ENCODE measurements around the gene ACBD6.

DNA sequence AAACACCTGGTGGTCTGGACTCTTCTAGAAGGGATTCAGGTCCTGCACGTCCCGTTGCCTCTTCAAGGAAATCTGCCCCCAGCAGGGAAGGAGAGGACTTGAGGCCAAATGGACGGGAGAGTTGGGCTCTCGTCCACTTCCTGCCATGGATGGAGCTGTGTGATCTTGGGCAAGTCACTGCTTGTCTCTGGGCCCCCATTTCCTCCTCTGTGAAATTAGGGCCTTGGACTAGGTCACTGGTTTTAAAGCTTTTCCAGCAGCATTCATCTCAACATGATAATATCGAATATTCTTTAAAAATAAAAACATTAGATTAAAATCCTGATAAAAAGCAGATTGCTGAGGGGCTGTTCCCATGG is 245.4 kb downstream of the ACBD6 start:
- TF ChIP-seq, protein P1, sequence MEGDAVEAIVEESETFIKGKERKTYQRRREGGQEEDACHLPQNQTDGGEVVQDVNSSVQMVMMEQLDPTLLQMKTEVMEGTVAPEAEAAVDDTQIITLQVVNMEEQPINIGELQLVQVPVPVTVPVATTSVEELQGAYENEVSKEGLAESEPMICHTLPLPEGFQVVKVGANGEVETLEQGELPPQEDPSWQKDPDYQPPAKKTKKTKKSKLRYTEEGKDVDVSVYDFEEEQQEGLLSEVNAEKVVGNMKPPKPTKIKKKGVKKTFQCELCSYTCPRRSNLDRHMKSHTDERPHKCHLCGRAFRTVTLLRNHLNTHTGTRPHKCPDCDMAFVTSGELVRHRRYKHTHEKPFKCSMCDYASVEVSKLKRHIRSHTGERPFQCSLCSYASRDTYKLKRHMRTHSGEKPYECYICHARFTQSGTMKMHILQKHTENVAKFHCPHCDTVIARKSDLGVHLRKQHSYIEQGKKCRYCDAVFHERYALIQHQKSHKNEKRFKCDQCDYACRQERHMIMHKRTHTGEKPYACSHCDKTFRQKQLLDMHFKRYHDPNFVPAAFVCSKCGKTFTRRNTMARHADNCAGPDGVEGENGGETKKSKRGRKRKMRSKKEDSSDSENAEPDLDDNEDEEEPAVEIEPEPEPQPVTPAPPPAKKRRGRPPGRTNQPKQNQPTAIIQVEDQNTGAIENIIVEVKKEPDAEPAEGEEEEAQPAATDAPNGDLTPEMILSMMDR (conservative IDR thresholded peaks at IDR 0.05 in 1 of 2, IDR thresholded peaks at IDR 0.05 in 1 of 2; ENCODE audit: extremely low read depth in 1 of 2, insufficient read depth in 1 of 2, low read depth in 1 of 2, low read length in 2 of 2), result no peak
- TF ChIP-seq EZH2 (IDR thresholded peaks at IDR 0.05; ENCODE audit: borderline replicate concordance, low read length), result no peak

All from mammary epithelial cell (primary cell).